SU-DHL-6 (cell line): ENCODE data around the gene FAM117A.

Source experiments
- H2AFZ ChIP-seq: fragments of 200-600 bp; sonication (generic); 2 replicates; pipeline ENCODE4 v1.6.1; 2014; ENCODE audit warnings: low read depth, mild to moderate bottlenecking, moderate library complexity, mixed read lengths, antibody characterized with exemption, low read length; ENCODE audit not compliant: severe bottlenecking
- H3F3A ChIP-seq: fragments of 200-600 bp; shearing (Covaris generic); 2 replicates; pipeline ENCODE4 v1.6.0; 2016; ENCODE audit warnings: antibody characterized with exemption, mild to moderate bottlenecking; ENCODE audit not compliant: insufficient read depth
- H3K27ac ChIP-seq: fragments of 200-600 bp; sonication (generic); 2 replicates; pipeline ENCODE4 v1.5.1; 2016; ENCODE audit warnings: low read depth, mild to moderate bottlenecking, low read length, moderate library complexity, mixed read lengths
- H3K27me3 ChIP-seq: fragments of 200-600 bp; sonication (generic), shearing (Covaris generic); 2 replicates; pipeline ENCODE4 v1.6.0; 2014; ENCODE audit warnings: mild to moderate bottlenecking, low read length
- H3K36me3 ChIP-seq: fragments of 200-600 bp; sonication (generic); 2 replicates; pipeline ENCODE4 v1.6.1; 2014; ENCODE audit warnings: mild to moderate bottlenecking, low read length, mixed read lengths
- H3K4me2 ChIP-seq: fragments of 300-600, 200-600 bp; shearing (Covaris generic), sonication (generic); 2 replicates; pipeline ENCODE4 v1.6.0; 2014; ENCODE audit warnings: low read length, low read depth, mild to moderate bottlenecking; ENCODE audit not compliant: poor library complexity, severe bottlenecking
- H3K4me3 ChIP-seq: fragments of 200-600 bp; sonication (generic); 2 replicates; pipeline ENCODE4 v1.5.1; 2014; ENCODE audit warnings: antibody characterized with exemption, low read length, mild to moderate bottlenecking, mixed read lengths; ENCODE audit not compliant: insufficient read depth, poor library complexity, severe bottlenecking
- H3K79me2 ChIP-seq: fragments of 200-600 bp; sonication (generic); 2 replicates; pipeline ENCODE4 v1.6.1; 2014; ENCODE audit warnings: mild to moderate bottlenecking, low read length, moderate library complexity; ENCODE audit not compliant: insufficient read depth
- H3K9ac ChIP-seq: fragments of 200-600 bp; sonication (generic); 2 replicates; pipeline ENCODE4 v1.7.0; 2014; ENCODE audit warnings: mild to moderate bottlenecking, low read length
- H3K9me2 ChIP-seq: fragments of 200-600 bp; sonication (generic); replicated peaks from 2 replicates; pipeline ENCODE4 v1.6.1; 2014; ENCODE audit warnings: low read length; ENCODE audit not compliant: insufficient read depth
- H3K9me3 ChIP-seq: fragments of 200-600 bp; sonication (generic); 2 replicates; pipeline ENCODE4 v1.6.1; 2014; ENCODE audit warnings: low read length, mixed read lengths; ENCODE audit not compliant: insufficient read depth
- H4K20me1 ChIP-seq: fragments of 200-600 bp; sonication (generic); 2 replicates; pipeline ENCODE4 v1.6.1; 2014; ENCODE audit warnings: low read depth, mild to moderate bottlenecking, antibody characterized with exemption, low read length, moderate library complexity, mixed read lengths
- CTCF ChIP-seq: fragments of 200-600 bp; sonication (generic); IDR thresholded peaks from one replicate; pipeline ENCODE4 v1.5.1; 2017; ENCODE audit warnings: antibody characterized with exemption, mild to moderate bottlenecking, low read length, moderate library complexity; ENCODE audit not compliant: insufficient read depth, poor library complexity, severe bottlenecking
- EZH2phosphoT487 ChIP-seq: fragments of 200-600 bp; sonication (generic), shearing (Covaris generic); conservative IDR thresholded peaks from 2 replicates; pipeline ENCODE4 v1.6.1; 2018; ENCODE audit warnings: mild to moderate bottlenecking, antibody characterized with exemption, low read length, moderate library complexity, mixed read lengths

Gene FAM117A

DNA sequence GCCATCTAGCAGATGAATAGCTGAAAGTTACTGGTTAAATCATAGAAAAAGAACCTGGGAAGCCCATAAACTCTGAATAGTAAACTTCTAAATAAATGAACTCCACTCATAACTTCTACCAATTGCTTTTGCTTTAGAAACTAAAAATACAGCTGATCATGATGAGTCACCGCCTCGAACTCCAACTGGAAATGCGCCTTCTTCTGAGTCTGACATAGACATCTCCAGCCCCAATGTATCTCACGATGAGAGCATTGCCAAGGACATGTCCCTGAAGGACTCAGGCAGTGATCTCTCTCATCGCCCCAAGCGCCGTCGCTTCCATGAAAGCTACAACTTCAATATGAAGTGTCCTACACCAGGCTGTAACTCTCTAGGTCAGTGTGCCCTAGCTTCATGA lies 34.3 kb upstream of the FAM117A start:
- Histone ChIP-seq H3F3A (no peaks in the 10 kb centered on the region), H3K36me3 (peaks cover 20% of the 10 kb centered on the region), H3K27ac (no peak overlapping the region), H3K4me3 (no peak overlapping the region), H2AFZ (no peak overlapping the region), H4K20me1 (peaks cover 8% of the 10 kb centered on the region; the same call in 1 of the 2 replicates), H3K79me2 (peaks cover 45% of the 10 kb centered on the region), H3K4me2 (no peak overlapping the region), H3K9ac (no peak overlapping the region), H3K9me3 (no peaks in the 10 kb centered on the region), H3K9me2 (no peaks in the 10 kb centered on the region), H3K27me3 (no peaks in the 10 kb centered on the region)
- TF ChIP-seq EZH2phosphoT487 (no peak), CTCF (no peak)

GRCh38 chr17:49795372-49795771 lies 31.4 kb upstream of the FAM117A start:
- H4K20me1 ChIP-seq = peaks cover 13% of the 10 kb centered on the region
- H3K79me2 ChIP-seq = peaks cover 54% of the 10 kb centered on the region

GRCh38 chr17:49793309-49793708 lies 29.4 kb upstream of the FAM117A start:
- Histone ChIP-seq H3K4me2 (no peak overlapping the region), H3K36me3 (peaks cover 27% of the 10 kb centered on the region), H3K9me3 (no peaks in the 10 kb centered on the region), H3K27me3 (no peaks in the 10 kb centered on the region), H2AFZ (no peak overlapping the region), H4K20me1 (peaks cover 19% of the 10 kb centered on the region), H3K9me2 (no peaks in the 10 kb centered on the region), H3K9ac (no peak overlapping the region), H3K79me2 (peaks cover 66% of the 10 kb centered on the region), H3K27ac (no peak overlapping the region), H3K4me3 (no peak overlapping the region), H3F3A (no peaks in the 10 kb centered on the region)
- TF ChIP-seq CTCF = no peak
- TF ChIP-seq EZH2phosphoT487 = no peak

More at GRCh38 chr17:49795372-49795771, 31.4 kb upstream of the FAM117A start:
- H3F3A ChIP-seq = no peaks in the 10 kb centered on the region
- no peaks in the 10 kb centered on the region for H3K9me3 ChIP-seq
- no peak for TF ChIP-seq CTCF
- no peak for TF ChIP-seq EZH2phosphoT487
- no peak overlapping the region for H3K4me2 ChIP-seq
- H3K4me3 ChIP-seq = no peak overlapping the region
- H3K9me2 ChIP-seq = no peaks in the 10 kb centered on the region
- no peaks in the 10 kb centered on the region for H3K27me3 ChIP-seq
- H3K36me3 ChIP-seq = peaks cover 31% of the 10 kb centered on the region
- H3K9ac ChIP-seq = no peak overlapping the region
- H3K27ac ChIP-seq = no peak overlapping the region
- H2AFZ ChIP-seq = no peak overlapping the region

DNA sequence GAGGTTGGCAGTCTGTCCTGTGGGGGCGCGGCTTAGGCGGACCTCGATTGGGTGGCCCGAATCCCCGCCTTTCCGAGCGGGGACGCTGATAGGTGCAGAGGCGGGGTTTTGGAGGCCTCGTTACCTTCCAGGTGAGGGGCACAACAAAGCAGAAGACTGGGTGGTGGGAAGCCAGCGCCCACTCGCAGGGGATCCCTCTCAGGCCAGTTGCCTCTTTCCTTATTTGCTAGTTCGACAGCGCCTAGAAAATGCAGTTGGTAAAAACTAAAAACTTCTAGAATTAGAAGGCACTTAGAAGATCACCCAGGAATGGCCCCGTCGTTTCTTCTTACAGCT lies 25.3 kb upstream of the FAM117A start:
- H3K9me2 ChIP-seq = no peaks in the 10 kb centered on the region
- no peaks in the 10 kb centered on the region for H3K27me3 ChIP-seq
- H4K20me1 ChIP-seq = peaks cover 15% of the 10 kb centered on the region
- peaks cover 15% of the 10 kb centered on the region; the same call in 1 of the 2 replicates for H3K36me3 ChIP-seq
- peak overlapping the region; percentile 89 for H3K4me3 ChIP-seq
- no peak overlapping the region for H2AFZ ChIP-seq
- no peaks in the 10 kb centered on the region for H3K9me3 ChIP-seq
- peaks cover 49% of the 10 kb centered on the region for H3K79me2 ChIP-seq
- no peak overlapping the region for H3K9ac ChIP-seq
- no peak overlapping the region for H3K27ac ChIP-seq
- no peak for TF ChIP-seq CTCF
- TF ChIP-seq EZH2phosphoT487 = no peak
- peaks cover 8% of the 10 kb centered on the region for H3F3A ChIP-seq
- H3K4me2 ChIP-seq = peak overlapping the region; percentile 74
